ENCODE measurements around the gene ZSCAN20.

DNA sequence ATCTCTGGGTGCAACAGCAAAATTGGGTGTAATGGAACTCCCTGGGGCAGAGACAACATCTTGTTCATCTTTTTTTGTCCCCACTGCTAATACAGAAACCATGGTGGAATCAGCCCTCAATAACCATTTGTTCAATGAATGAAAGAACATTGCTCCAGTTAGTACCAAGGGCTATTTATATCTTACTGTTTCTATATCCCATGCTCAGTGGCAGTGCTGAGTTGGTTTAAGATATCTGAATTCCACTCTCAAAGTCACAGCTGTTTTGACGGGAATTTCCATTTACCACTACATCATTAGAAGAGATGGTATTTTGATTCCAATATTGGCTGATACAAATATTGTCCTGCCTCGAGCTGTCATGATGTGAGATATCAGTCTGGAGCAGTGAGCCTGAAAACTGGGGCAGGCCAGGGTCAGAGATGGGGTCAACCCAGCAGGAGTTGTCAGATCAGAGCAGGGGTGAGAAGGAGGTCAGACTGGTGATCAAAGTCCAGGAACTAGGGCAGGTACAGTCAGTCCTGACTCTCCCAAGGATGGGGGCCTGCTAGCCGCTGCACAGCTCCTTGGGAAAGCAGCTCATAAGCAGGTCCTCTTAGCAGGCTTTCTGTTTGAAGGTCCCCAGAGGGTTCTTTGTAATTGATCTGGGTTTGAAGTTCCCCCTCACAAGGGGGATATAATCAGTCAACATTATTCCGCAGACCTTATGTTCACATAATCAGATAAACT is 35.7 kb upstream of the ZSCAN20 start:
- TF ChIP-seq, protein P1, sequence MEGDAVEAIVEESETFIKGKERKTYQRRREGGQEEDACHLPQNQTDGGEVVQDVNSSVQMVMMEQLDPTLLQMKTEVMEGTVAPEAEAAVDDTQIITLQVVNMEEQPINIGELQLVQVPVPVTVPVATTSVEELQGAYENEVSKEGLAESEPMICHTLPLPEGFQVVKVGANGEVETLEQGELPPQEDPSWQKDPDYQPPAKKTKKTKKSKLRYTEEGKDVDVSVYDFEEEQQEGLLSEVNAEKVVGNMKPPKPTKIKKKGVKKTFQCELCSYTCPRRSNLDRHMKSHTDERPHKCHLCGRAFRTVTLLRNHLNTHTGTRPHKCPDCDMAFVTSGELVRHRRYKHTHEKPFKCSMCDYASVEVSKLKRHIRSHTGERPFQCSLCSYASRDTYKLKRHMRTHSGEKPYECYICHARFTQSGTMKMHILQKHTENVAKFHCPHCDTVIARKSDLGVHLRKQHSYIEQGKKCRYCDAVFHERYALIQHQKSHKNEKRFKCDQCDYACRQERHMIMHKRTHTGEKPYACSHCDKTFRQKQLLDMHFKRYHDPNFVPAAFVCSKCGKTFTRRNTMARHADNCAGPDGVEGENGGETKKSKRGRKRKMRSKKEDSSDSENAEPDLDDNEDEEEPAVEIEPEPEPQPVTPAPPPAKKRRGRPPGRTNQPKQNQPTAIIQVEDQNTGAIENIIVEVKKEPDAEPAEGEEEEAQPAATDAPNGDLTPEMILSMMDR (IDR thresholded peaks at IDR 0.05; ENCODE audit: poor library complexity, severe bottlenecking), result no peak
- TF ChIP-seq EZH2 (IDR thresholded peaks at IDR 0.05; ENCODE audit: borderline replicate concordance, insufficient read depth, low read length, poor library complexity, severe bottlenecking) (no peak), EP300 (conservative IDR thresholded peaks at IDR 0.05; ENCODE audit: poor library complexity, severe bottlenecking) (no peak), TAF1 (IDR thresholded peaks at IDR 0.05; ENCODE audit: low read depth) (no peak), POLR2AphosphoS5 (IDR thresholded peaks at IDR 0.05) (no peak)
- TF ChIP-seq, protein P2, sequence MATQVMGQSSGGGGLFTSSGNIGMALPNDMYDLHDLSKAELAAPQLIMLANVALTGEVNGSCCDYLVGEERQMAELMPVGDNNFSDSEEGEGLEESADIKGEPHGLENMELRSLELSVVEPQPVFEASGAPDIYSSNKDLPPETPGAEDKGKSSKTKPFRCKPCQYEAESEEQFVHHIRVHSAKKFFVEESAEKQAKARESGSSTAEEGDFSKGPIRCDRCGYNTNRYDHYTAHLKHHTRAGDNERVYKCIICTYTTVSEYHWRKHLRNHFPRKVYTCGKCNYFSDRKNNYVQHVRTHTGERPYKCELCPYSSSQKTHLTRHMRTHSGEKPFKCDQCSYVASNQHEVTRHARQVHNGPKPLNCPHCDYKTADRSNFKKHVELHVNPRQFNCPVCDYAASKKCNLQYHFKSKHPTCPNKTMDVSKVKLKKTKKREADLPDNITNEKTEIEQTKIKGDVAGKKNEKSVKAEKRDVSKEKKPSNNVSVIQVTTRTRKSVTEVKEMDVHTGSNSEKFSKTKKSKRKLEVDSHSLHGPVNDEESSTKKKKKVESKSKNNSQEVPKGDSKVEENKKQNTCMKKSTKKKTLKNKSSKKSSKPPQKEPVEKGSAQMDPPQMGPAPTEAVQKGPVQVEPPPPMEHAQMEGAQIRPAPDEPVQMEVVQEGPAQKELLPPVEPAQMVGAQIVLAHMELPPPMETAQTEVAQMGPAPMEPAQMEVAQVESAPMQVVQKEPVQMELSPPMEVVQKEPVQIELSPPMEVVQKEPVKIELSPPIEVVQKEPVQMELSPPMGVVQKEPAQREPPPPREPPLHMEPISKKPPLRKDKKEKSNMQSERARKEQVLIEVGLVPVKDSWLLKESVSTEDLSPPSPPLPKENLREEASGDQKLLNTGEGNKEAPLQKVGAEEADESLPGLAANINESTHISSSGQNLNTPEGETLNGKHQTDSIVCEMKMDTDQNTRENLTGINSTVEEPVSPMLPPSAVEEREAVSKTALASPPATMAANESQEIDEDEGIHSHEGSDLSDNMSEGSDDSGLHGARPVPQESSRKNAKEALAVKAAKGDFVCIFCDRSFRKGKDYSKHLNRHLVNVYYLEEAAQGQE (IDR thresholded peaks at IDR 0.05; ENCODE audit: borderline replicate concordance), result no peak

All from neural cell (in vitro differentiated cells).